HG03064 (cell line): ENCODE results near the gene TRPC1.
"Not testable (repeated sequence)": the region's sequence is repeated elsewhere in the genome, so short reads cannot be mapped to it uniquely, and the experiment has no call there.

ENCODE experiments used
- ATAC-seq: cut with Tn5 transposase; IDR thresholded peaks from one replicate; pipeline ENCODE4 v1.9.1; 2021; ENCODE audit warnings: low read depth; ENCODE audit not compliant: unreplicated experiment

Gene TRPC1

GRCh38 chr3:142750531-142750930 is 26.7 kb downstream of the TRPC1 start:
- ATAC-seq: not testable (repeated sequence)

- ATAC-seq: not testable (repeated sequence)
Observed at GRCh38 chr3:142752605-142753004, 28.8 kb downstream of the TRPC1 start.

GRCh38 chr3:142754494-142754893 is 30.7 kb downstream of the TRPC1 start:
- no peak for ATAC-seq

- ATAC-seq: no peak
Observed at GRCh38 chr3:142768338-142768737, 44.5 kb downstream of the TRPC1 start.

GRCh38 chr3:142777927-142778326 is 54.1 kb downstream of the TRPC1 start:
- ATAC-seq: no peak

GRCh38 chr3:142778541-142778940 is 54.7 kb downstream of the TRPC1 start:
- ATAC-seq: no peak

- ATAC-seq: no peak
Observed at GRCh38 chr3:142779591-142779990, 55.8 kb downstream of the TRPC1 start.

GRCh38 chr3:142782616-142783015 is 58.8 kb downstream of the TRPC1 start:
- ATAC-seq: no peak

- ATAC-seq: no peak
Observed at GRCh38 chr3:142784228-142784627, 60.4 kb downstream of the TRPC1 start.

GRCh38 chr3:142785996-142786395 is 62.2 kb downstream of the TRPC1 start:
- no peak for ATAC-seq

GRCh38 chr3:142787719-142788118 is 63.9 kb downstream of the TRPC1 start:
- no peak for ATAC-seq

- ATAC-seq: no peak
Observed at GRCh38 chr3:142794508-142794907, 70.7 kb downstream of the TRPC1 start.

- ATAC-seq: no peak
Observed at GRCh38 chr3:142795332-142795731, 71.5 kb downstream of the TRPC1 start.

- no peak for ATAC-seq
Observed at GRCh38 chr3:142796823-142797222, 73.0 kb downstream of the TRPC1 start.

- ATAC-seq: no peak
Observed at GRCh38 chr3:142801746-142802145, 77.9 kb downstream of the TRPC1 start.

- ATAC-seq: no peak
Observed at GRCh38 chr3:142802891-142803290, 79.1 kb downstream of the TRPC1 start.

- no peak for ATAC-seq
Observed at GRCh38 chr3:142808103-142808917, 84.5 kb downstream of the TRPC1 start.

- ATAC-seq: no peak
Observed at GRCh38 chr3:142809259-142809658, 85.4 kb downstream of the TRPC1 start.

GRCh38 chr3:142815803-142816202 is 92.0 kb downstream of the TRPC1 start:
- ATAC-seq: no peak

GRCh38 chr3:142817356-142817755 is 93.5 kb downstream of the TRPC1 start:
- ATAC-seq: no peak

GRCh38 chr3:142817897-142818296 is 94.1 kb downstream of the TRPC1 start:
- no peak for ATAC-seq

GRCh38 chr3:142818651-142819050 is 94.8 kb downstream of the TRPC1 start:
- no peak for ATAC-seq

- no peak for ATAC-seq
Observed at GRCh38 chr3:142819179-142819578, 95.3 kb downstream of the TRPC1 start.
